Aorta (tissue), 5 donors: Measurements from ENCODE around the gene RPEL1. TPM values are rescaled to one million over a fixed set of nuclear protein-coding genes. Genes with fewer than 3 reads are reported as not detected.

Experiments
- ATAC-seq: fragments of 200-7000 bp; cut with Tn5 transposase; one replicate; pipeline ENCODE4 v1.9.1; 2022; ENCODE audit warnings: moderate library complexity; ENCODE audit not compliant: low FRiP score
- DNase-seq, 2 donors: peaks; one replicate each; pipeline ENCODE4 v3.0.0-alpha.2; 2020
- H3K27ac ChIP-seq, 2 donors: one replicate each; pipeline ENCODE4 v1.5.1; 2013; ENCODE audit warnings: low read length in 2 of 2, mild to moderate bottlenecking in 2 of 2, moderate library complexity in 2 of 2, control low read depth in 1 of 2, inconsistent platforms in 1 of 2, low read depth in 1 of 2
- H3K27me3 ChIP-seq, 2 donors: one replicate each; pipeline ENCODE4 v1.6.1; 2013; ENCODE audit warnings: control low read depth in 1 of 2, low read length in 1 of 2, mild to moderate bottlenecking in 1 of 2, moderate library complexity in 1 of 2; ENCODE audit not compliant: insufficient read depth in 2 of 2, control insufficient read depth in 1 of 2
- H3K36me3 ChIP-seq, 2 donors: one replicate each; pipeline ENCODE4 v1.6.1; 2013; ENCODE audit warnings: control low read depth in 1 of 2, low read length in 1 of 2, mild to moderate bottlenecking in 1 of 2; ENCODE audit not compliant: insufficient read depth in 2 of 2, control insufficient read depth in 1 of 2
- H3K4me1 ChIP-seq, 2 donors: one replicate each; pipeline ENCODE4 v1.6.1; 2013; ENCODE audit warnings: low read length in 2 of 2, control low read depth in 1 of 2, mild to moderate bottlenecking in 1 of 2, moderate library complexity in 1 of 2; ENCODE audit not compliant: insufficient read depth in 2 of 2, control insufficient read depth in 1 of 2
- H3K4me3 ChIP-seq, 2 donors: one replicate each; pipeline ENCODE4 v1.5.1; 2013; ENCODE audit warnings: low read length in 2 of 2, control low read depth in 1 of 2, mild to moderate bottlenecking in 1 of 2
- H3K9me3 ChIP-seq: one replicate; pipeline ENCODE4 v1.6.1; 2013; ENCODE audit warnings: mild to moderate bottlenecking, low read length; ENCODE audit not compliant: control insufficient read depth
- WGBS, 2 donors: extraction: QIAGEN DNeasy Blood & Tissue Kit; methylation state at CpG; one replicate each; pipeline ENCODE4 v1.1.7; 2013; 5-methylcytosine and 5-hydroxymethylcytosine counted together
- intact Hi-C, 2 donors: fragments of 100-400 bp; cut with DNase I; formaldehyde crosslinking; loops; one replicate each; pipeline versions ENCODE4 v1.14.2 to v1.15.0; 2022
- polyA plus RNA-seq, 2 donors: library from polyadenylated mRNA; stranded (reverse); fragments of 200-250 nt; gene quantifications; one replicate each; pipeline ENCODE4 v1.2.3, GENCODE V29; 2013
- total RNA-seq, 2 donors: library from RNA; stranded (reverse); fragmentation: NEBNext Ultra II Directional; extraction: Animal tissue kit (Norgen Biotek cat#: 25700); gene quantifications; one replicate each; pipeline ENCODE4 v1.2.1, GENCODE V29; 2021
- donor health status: healthy with polysubstance abuse.
- donor health status: Bipolar disorder and iron deficiency.
- donor health status: DM: no; HTN: no; CAD: no.
- donor health status: DM: no; HTN: no; CAD: no.
- donor health status: DM: yes; HTN: yes; CAD: no.

The RPEL1 gene
- total and polyA plus RNA-seq, 4 donors = not detected

DNA sequence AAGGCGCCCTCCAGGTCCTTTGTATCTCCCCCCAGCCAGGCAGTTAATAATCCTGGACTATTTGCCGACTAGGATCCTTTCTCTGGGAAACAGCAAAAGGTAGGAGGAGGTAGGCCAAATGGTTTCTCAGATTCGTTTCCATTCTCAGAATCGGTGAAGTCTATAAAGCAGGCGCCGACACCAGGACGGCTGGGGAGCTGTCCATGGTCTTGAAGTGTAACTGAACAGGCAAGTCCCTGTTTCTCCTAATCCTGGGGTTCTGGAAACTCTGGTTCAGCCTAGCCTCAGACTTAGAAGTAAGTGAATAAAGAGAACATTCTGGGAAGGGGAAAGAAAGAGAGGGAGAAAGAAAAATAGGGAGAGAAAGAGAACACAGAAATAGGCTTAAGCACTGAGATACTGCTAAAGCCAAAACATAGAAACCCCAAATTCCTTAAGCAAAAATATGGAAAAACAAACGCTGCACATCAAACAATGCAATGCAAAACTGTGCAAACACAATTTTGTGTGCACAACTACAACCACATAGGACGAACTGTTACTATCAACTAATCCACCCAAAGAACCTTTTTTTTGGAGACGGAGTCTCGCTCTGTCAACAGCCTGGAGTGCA, 20.1 kb downstream of the RPEL1 start:
- H3K27ac ChIP-seq = no peak overlapping the region
- 30 to 31% methylated on average over 11 of the region's 11 CpGs for WGBS, 2 donors
- no peak overlapping the region for H3K4me3 ChIP-seq
- intact Hi-C loops = no loop called here
- H3K27me3 ChIP-seq = no peaks in the 10 kb centered on the region
- H3K36me3 ChIP-seq = no peaks in the 10 kb centered on the region
- no peaks in the 10 kb centered on the region for H3K9me3 ChIP-seq
- no peak for ATAC-seq
- peak; percentile 71 to 82 for DNase-seq
- H3K4me1 ChIP-seq = no peaks in the 10 kb centered on the region

GRCh38 chr10:103273041-103273441, 27.4 kb downstream of the RPEL1 start:
- ATAC-seq = peak; percentile 79
- Histone ChIP-seq H3K27ac (no peak overlapping the region), H3K4me1 (peaks cover 0 to 7% of the 10 kb centered on the region in 2 donors), H3K9me3 (no peaks in the 10 kb centered on the region), H3K27me3 (no peaks in the 10 kb centered on the region), H3K4me3 (no peak overlapping the region), H3K36me3 (no peaks in the 10 kb centered on the region)
- WGBS, 2 donors = 4 to 8% methylated on average over 4 of the region's 4 CpGs
- DNase-seq = peak; percentile 68 to 78
- intact Hi-C loops = no loop called here

- Histone ChIP-seq H3K4me1 (peaks cover 0 to 7% of the 10 kb centered on the region in 2 donors), H3K27ac (no peak overlapping the region), H3K27me3 (no peaks in the 10 kb centered on the region), H3K36me3 (no peaks in the 10 kb centered on the region), H3K9me3 (no peaks in the 10 kb centered on the region), H3K4me3 (no peak overlapping the region)
- ATAC-seq (no peak), DNase-seq (no peak)
- intact Hi-C loops = no loop called here
- 39 to 42% methylated on average over 21 of the region's 21 CpGs for WGBS, 2 donors
Measured at GRCh38 chr10:103276251-103276895, 30.7 kb downstream of the RPEL1 start.

- intact Hi-C loops = no loop called here
Measured at GRCh38 chr10:103276896-103277712, 31.4 kb downstream of the RPEL1 start, which contains the start of gene INA. TSS of gene INA (plus strand) at chr10:103277138. CDS start at chr10:103277212, 74 bp downstream.

GRCh38 chr10:103277713-103278536, 32.2 kb downstream of the RPEL1 start:
- H3K36me3 ChIP-seq = no peaks in the 10 kb centered on the region
- no peak overlapping the region for H3K4me3 ChIP-seq
- H3K27ac ChIP-seq = no peak overlapping the region
- H3K4me1 ChIP-seq = peaks cover 0 to 7% of the 10 kb centered on the region in 2 donors
- no peaks in the 10 kb centered on the region for H3K9me3 ChIP-seq
- WGBS, 2 donors = 5% methylated on average over 70 to 76 of the region's 76 CpGs
- ATAC-seq = no peak
- intact Hi-C loops = no loop called here
- DNase-seq = peak in 1 of 2 donors; percentile 74
- H3K27me3 ChIP-seq = no peaks in the 10 kb centered on the region

More at GRCh38 chr10:103276896-103277712, 31.4 kb downstream of the RPEL1 start, which contains the start of gene INA:
- DNase-seq = peak in 1 of 2 donors; percentile 74
- H3K27me3 ChIP-seq = no peaks in the 10 kb centered on the region
- no peak within 1 kb of the TSS for H3K27ac ChIP-seq
- no peak for ATAC-seq
- no peak within 1 kb of the TSS for H3K4me3 ChIP-seq
- peaks cover 0 to 7% of the 10 kb centered on the region in 2 donors for H3K4me1 ChIP-seq
- H3K36me3 ChIP-seq = no peaks in the 10 kb centered on the region
- 1% methylated on average over 73 to 105 of the region's 105 CpGs for WGBS, 2 donors
- H3K9me3 ChIP-seq = no peaks in the 10 kb centered on the region

DNA sequence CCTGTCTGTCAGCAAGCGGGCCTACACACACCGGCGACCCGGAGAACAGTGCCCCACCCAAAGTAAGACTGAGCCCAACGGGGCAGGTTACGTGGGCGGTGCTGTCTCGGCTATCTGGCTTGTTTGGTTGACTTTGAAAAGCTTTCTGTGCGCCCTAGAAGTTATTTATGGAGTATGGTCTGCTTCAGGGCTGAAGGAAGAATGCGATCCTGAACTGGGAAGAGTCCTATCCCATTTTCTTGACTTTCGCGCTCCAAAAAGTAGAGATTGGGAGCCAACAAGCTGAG, 32.8 kb downstream of the RPEL1 start:
- DNase-seq = no peak
- Histone ChIP-seq H3K4me3 (no peak overlapping the region), H3K27me3 (no peaks in the 10 kb centered on the region), H3K27ac (no peak overlapping the region), H3K36me3 (no peaks in the 10 kb centered on the region), H3K4me1 (peaks cover 0 to 4% of the 10 kb centered on the region in 2 donors), H3K9me3 (no peaks in the 10 kb centered on the region)
- intact Hi-C loops = no loop called here
- no peak for ATAC-seq
- WGBS, 2 donors = 20 to 22% methylated on average over 12 of the region's 12 CpGs

GRCh38 chr10:103278862-103279298, 33.2 kb downstream of the RPEL1 start:
- H3K27me3 ChIP-seq = no peaks in the 10 kb centered on the region
- no peak for ATAC-seq
- H3K27ac ChIP-seq = no peak overlapping the region
- WGBS, 2 donors = 3% methylated on average over 11 of the region's 11 CpGs
- intact Hi-C loops = no loop called here
- DNase-seq = peak; percentile 61 to 88
- peaks cover 0 to under 1% of the 10 kb centered on the region in 2 donors for H3K4me1 ChIP-seq
- no peaks in the 10 kb centered on the region for H3K9me3 ChIP-seq
- no peak overlapping the region for H3K4me3 ChIP-seq
- no peaks in the 10 kb centered on the region for H3K36me3 ChIP-seq

GRCh38 chr10:103280031-103280430, 34.3 kb downstream of the RPEL1 start:
- Histone ChIP-seq H3K27me3 (no peaks in the 10 kb centered on the region), H3K4me3 (no peak overlapping the region), H3K36me3 (no peaks in the 10 kb centered on the region), H3K4me1 (no peaks in the 10 kb centered on the region), H3K9me3 (no peaks in the 10 kb centered on the region), H3K27ac (no peak overlapping the region)
- whole genome bisulfite sequencing, 2 donors = 68 to 70% methylated on average over 3 of the region's 3 CpGs
- ATAC-seq (no peak), DNase-seq (no peak)
- intact Hi-C loops = no loop called here
